Activated naive CD8-positive, alpha-beta T cell treated with anti-CD3 and anti-CD28 coated beads, Interleukin-2, amount 10 ng/mL, durations not matched to agents 7 days and 5 days (primary cell): Measurements from ENCODE around the gene CRAMP1. TPM values are rescaled to one million over a fixed set of nuclear protein-coding genes. Genes with fewer than 3 reads are reported as not detected.

Source experiments
- ATAC-seq: fragments of 150-1000 bp; cut with Tn5 transposase; one replicate; pipeline ENCODE4 v1.10.0; 2021; ENCODE audit warnings: low read depth, moderate library complexity
- POLR2A ChIA-PET: fragments of 350-600 bp; sonication (Branson Sonifier 250); formaldehyde crosslinking; loops from one replicate; lab custom pipeline; 2021; ENCODE audit warnings: antibody characterized with exemption; lab: Charles Lee
- DNase-seq: peaks from one replicate; pipeline ENCODE4 v3.0.0; 2021
- H3K27ac Mint-ChIP-seq: one replicate; pipeline ENCODE4 v1.8.0; 2022; ENCODE audit warnings: mild to moderate bottlenecking, mixed read lengths
- H3K27me3 Mint-ChIP-seq: one replicate; pipeline ENCODE4 v1.8.0; 2022; ENCODE audit warnings: mild to moderate bottlenecking, moderate library complexity, mixed read lengths
- H3K36me3 Mint-ChIP-seq: one replicate; pipeline ENCODE4 v1.8.0; 2021; ENCODE audit warnings: mild to moderate bottlenecking, mixed read lengths
- H3K4me1 Mint-ChIP-seq: one replicate; pipeline ENCODE4 v1.8.0; 2021; ENCODE audit warnings: mixed read lengths
- H3K4me3 Mint-ChIP-seq: one replicate; pipeline ENCODE4 v1.8.0; 2022; ENCODE audit warnings: mild to moderate bottlenecking, moderate library complexity, mixed read lengths
- H3K9me3 Mint-ChIP-seq: one replicate; pipeline ENCODE4 v1.8.0; 2021; ENCODE audit warnings: mixed read lengths
- total RNA-seq, 2 experiments: library from RNA; stranded (reverse); gene quantifications; one replicate each; pipeline ENCODE4 v1.2.3, GENCODE V29; 2021

The CRAMP1 gene
- total RNA-seq, 2 experiments from 2014 or later = 25.2 to 27.8 TPM

DNA sequence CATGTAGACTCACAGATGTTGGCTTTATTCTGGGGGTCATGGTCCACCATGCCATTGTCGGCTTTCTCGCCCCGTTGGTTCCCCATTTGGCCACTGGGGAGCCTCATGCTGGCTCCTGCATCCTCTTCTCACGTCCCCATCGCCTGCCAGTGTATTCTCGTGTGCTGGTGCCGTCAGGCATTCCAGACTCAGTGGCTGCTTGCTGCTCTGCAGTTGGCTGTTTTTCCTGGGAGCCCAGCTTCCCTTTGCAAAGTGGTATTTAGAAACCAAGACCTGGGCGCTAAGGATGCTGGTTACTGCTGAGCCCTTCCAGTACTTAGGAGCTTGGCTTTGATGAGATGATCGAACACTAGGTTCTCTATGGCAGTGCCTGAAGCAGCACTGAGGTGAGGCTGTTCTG lies 19.1 kb downstream of the CRAMP1 start:
- no peaks in the 10 kb centered on the region for H3K27me3 Mint-ChIP-seq
- ATAC-seq (no peak), DNase-seq (no peak)
- peaks cover 15% of the 10 kb centered on the region for H3K36me3 Mint-ChIP-seq
- H3K4me3 Mint-ChIP-seq = no peak overlapping the region
- POLR2A ChIA-PET = no interaction called here
- no peaks in the 10 kb centered on the region for H3K9me3 Mint-ChIP-seq
- peaks cover 3% of the 10 kb centered on the region for H3K4me1 Mint-ChIP-seq
- H3K27ac Mint-ChIP-seq = no peak overlapping the region

- no peak overlapping the region for H3K27ac Mint-ChIP-seq
- H3K9me3 Mint-ChIP-seq = no peaks in the 10 kb centered on the region
- no peak for ATAC-seq
- no peak overlapping the region for H3K4me3 Mint-ChIP-seq
- no peaks in the 10 kb centered on the region for H3K27me3 Mint-ChIP-seq
- POLR2A ChIA-PET = no interaction called here
- no peak for DNase-seq
- peaks cover 13% of the 10 kb centered on the region for H3K36me3 Mint-ChIP-seq
- H3K4me1 Mint-ChIP-seq = peaks cover 3% of the 10 kb centered on the region
These were observed 19.9 kb downstream of the CRAMP1 start for GRCh38 chr16:1631931-1632637.

DNA sequence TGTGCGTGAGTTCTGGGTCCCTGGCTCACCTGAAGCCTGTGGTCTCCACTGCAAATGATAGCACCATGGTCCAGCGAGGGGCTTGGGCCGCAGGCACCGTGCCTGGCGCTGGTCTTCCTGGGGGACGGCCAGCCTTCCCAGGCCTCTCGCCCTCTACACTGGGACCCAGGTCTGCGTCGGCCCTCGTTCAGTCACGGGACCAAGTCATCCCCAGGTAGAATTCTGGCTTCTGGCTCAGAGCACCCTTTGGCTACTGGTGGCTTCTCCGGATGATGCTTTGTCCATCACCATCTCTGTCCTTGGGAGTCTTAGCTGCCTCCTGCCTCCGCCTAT lies 20.4 kb downstream of the CRAMP1 start:
- H3K4me1 Mint-ChIP-seq = peaks cover 3% of the 10 kb centered on the region
- DNase-seq (no peak), ATAC-seq (no peak)
- H3K36me3 Mint-ChIP-seq = peaks cover 13% of the 10 kb centered on the region
- H3K9me3 Mint-ChIP-seq = no peaks in the 10 kb centered on the region
- no peaks in the 10 kb centered on the region for H3K27me3 Mint-ChIP-seq
- POLR2A ChIA-PET = no interaction called here
- H3K27ac Mint-ChIP-seq = no peak overlapping the region
- no peak overlapping the region for H3K4me3 Mint-ChIP-seq

DNA sequence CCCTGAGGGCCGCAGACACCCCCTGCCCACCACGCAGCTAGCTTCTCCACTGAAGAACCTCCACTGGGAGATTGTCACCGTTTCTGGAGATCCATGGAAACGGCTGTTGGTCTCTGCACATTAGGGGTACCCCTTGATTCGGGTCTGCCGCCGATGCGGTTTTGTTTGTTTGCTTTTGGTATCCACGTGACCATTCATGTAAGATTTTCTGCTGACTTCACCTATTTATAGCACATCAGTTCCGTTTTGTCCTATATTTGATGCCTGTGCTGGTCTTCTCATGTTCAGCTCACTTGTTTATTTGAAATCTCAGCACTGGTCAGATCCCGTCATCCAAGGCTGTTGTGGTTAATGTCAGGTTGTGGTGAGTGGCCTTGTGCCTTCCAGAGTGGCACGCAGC lies 21.1 kb downstream of the CRAMP1 start:
- no peak for DNase-seq
- Mint-ChIP-seq H3K27ac (no peak overlapping the region), H3K9me3 (no peaks in the 10 kb centered on the region), H3K27me3 (no peaks in the 10 kb centered on the region), H3K4me1 (peaks cover 3% of the 10 kb centered on the region), H3K36me3 (peaks cover 17% of the 10 kb centered on the region), H3K4me3 (no peak overlapping the region)
- POLR2A ChIA-PET = no interaction called here
- ATAC-seq = no peak

DNA sequence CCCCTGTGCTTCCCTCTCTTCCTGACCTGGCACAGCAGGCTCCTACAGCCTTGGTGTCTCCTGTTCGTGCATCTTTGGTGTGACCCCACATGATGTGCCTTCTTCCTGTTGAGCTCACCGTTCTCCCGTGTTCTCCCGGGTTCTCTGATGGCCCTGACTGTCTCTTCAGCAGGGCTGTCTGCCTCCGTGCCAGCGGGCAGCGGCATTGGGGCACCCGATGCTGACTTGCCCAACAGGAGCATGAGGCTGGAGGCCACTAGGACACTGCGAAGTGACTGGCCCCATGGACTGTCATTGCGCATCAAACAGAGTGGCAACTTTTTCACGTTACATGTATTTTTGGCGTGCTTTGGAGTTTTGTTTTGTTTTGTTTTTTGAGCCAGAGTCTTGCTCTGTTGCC lies 22.4 kb downstream of the CRAMP1 start:
- Mint-ChIP-seq H3K9me3 (no peaks in the 10 kb centered on the region), H3K27me3 (no peaks in the 10 kb centered on the region), H3K4me1 (peaks cover 3% of the 10 kb centered on the region), H3K27ac (no peak overlapping the region), H3K36me3 (peaks cover 17% of the 10 kb centered on the region), H3K4me3 (no peak overlapping the region)
- ATAC-seq (no peak), DNase-seq (no peak)
- POLR2A ChIA-PET = no interaction called here

GRCh38 chr16:1635070-1635469 lies 22.9 kb downstream of the CRAMP1 start:
- Mint-ChIP-seq H3K4me3 (no peak overlapping the region), H3K27me3 (no peaks in the 10 kb centered on the region), H3K9me3 (no peaks in the 10 kb centered on the region), H3K27ac (no peak overlapping the region), H3K36me3 (peaks cover 17% of the 10 kb centered on the region), H3K4me1 (peaks cover 3% of the 10 kb centered on the region)
- POLR2A ChIA-PET = no interaction called here
- DNase-seq (no peak), ATAC-seq (no peak)

DNA sequence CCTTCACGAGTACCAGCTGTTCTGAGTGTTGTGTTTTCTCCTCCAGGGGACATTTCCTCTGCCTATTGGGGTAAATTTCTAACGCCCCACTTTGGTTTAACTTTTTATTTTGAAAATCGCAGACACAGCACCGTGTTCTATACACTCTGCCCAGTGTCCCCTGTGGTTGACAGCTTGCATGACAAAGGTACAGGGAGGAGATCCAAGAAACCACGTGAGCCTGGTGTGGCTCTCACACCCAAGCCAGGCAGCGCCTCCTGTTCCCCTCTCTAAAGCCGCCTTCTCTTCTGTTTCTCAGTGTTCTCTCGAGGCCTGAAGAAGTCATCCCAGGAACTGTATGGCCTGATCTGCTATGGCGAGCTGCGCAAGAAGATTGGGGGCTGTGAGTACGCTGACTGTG lies 25.4 kb downstream of the CRAMP1 start:
- H3K27ac Mint-ChIP-seq = no peak overlapping the region
- peaks cover 1% of the 10 kb centered on the region for H3K4me1 Mint-ChIP-seq
- H3K4me3 Mint-ChIP-seq = no peak overlapping the region
- no peak for DNase-seq
- no peaks in the 10 kb centered on the region for H3K9me3 Mint-ChIP-seq
- no peak for ATAC-seq
- H3K27me3 Mint-ChIP-seq = no peaks in the 10 kb centered on the region
- POLR2A ChIA-PET = no interaction called here
- peaks cover 17% of the 10 kb centered on the region for H3K36me3 Mint-ChIP-seq

DNA sequence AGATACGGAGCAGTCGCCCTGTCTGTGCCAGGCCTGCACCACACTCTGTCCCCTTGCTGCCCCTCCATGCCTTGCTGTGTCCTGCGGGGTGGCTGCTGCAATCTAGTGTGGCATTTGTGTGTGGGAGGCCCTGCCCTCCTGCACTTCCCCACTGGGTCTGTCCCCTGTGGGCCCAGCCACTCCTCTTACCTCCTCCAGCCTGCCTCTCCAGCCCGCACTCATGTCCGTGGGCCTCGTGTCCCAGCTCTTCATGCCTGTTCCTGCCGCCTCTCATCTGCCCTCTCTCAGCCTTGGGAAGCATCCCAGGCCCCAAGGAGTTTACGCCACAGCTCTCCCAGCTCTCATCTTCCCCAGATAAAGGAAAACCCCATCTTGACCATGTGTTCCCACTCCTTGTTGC lies 26.6 kb downstream of the CRAMP1 start:
- H3K9me3 Mint-ChIP-seq = no peaks in the 10 kb centered on the region
- H3K27me3 Mint-ChIP-seq = no peaks in the 10 kb centered on the region
- peaks cover 1% of the 10 kb centered on the region for H3K4me1 Mint-ChIP-seq
- no peak for DNase-seq
- POLR2A ChIA-PET = no interaction called here
- H3K4me3 Mint-ChIP-seq = no peak overlapping the region
- H3K27ac Mint-ChIP-seq = peak overlapping the region; percentile 47
- no peak for ATAC-seq
- peaks cover 20% of the 10 kb centered on the region for H3K36me3 Mint-ChIP-seq

DNA sequence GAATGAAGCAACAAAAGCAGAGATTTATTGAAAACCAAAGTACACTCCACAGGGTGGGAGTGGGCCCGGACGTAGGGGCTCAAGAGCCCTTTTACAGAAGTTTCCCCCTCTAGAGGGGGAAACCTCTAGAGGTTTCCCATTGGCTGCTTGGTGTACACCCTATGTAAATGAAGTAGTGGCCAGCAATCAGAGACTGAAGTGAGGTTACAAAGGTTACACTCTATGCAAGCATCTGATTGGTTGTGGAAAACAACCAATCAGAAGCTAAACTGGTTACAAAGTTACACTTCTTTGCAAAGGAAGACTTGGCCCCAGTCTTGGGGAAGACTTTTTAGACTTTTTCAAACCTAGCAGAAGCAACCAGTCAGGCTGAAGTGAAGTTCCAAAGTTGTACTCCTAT lies 27.1 kb downstream of the CRAMP1 start:
- Mint-ChIP-seq H3K27me3 (no peaks in the 10 kb centered on the region), H3K4me3 (no peak overlapping the region), H3K4me1 (peaks cover 1% of the 10 kb centered on the region), H3K9me3 (no peaks in the 10 kb centered on the region), H3K36me3 (peaks cover 16% of the 10 kb centered on the region), H3K27ac (no peak overlapping the region)
- DNase-seq (no peak), ATAC-seq (no peak)
- POLR2A ChIA-PET = no interaction called here

DNA sequence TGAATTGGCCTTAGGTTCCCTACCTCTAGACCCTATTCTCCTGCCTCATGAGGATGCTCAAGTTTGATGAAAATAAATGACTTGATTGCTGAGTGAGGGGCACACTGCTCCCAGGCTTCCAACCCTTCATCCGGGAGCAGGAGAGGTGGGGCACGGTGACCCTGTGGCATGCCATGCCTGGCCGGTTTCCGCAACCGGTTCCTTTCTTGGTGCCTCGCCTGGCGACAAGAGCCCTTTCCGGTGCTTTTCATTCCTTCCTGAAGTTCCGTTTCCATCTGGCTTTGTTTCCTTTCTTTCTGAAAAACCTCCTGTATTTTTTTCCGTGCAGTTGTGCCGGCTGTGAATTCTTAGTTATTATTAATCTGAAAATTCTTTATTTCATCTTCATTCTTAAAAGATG lies 27.7 kb downstream of the CRAMP1 start:
- H3K27ac Mint-ChIP-seq = no peak overlapping the region
- no peaks in the 10 kb centered on the region for H3K9me3 Mint-ChIP-seq
- H3K4me3 Mint-ChIP-seq = no peak overlapping the region
- no peak for ATAC-seq
- peaks cover 1% of the 10 kb centered on the region for H3K4me1 Mint-ChIP-seq
- no peaks in the 10 kb centered on the region for H3K27me3 Mint-ChIP-seq
- peaks cover 15% of the 10 kb centered on the region for H3K36me3 Mint-ChIP-seq
- POLR2A ChIA-PET = no interaction called here
- DNase-seq = no peak

GRCh38 chr16:1640261-1640941 lies 28.2 kb downstream of the CRAMP1 start:
- Mint-ChIP-seq H3K27ac (no peak overlapping the region), H3K27me3 (no peaks in the 10 kb centered on the region), H3K4me1 (peaks cover 2% of the 10 kb centered on the region), H3K9me3 (no peaks in the 10 kb centered on the region), H3K4me3 (no peak overlapping the region), H3K36me3 (peaks cover 11% of the 10 kb centered on the region)
- POLR2A ChIA-PET = no interaction called here
- DNase-seq = no peak
- ATAC-seq = no peak

DNA sequence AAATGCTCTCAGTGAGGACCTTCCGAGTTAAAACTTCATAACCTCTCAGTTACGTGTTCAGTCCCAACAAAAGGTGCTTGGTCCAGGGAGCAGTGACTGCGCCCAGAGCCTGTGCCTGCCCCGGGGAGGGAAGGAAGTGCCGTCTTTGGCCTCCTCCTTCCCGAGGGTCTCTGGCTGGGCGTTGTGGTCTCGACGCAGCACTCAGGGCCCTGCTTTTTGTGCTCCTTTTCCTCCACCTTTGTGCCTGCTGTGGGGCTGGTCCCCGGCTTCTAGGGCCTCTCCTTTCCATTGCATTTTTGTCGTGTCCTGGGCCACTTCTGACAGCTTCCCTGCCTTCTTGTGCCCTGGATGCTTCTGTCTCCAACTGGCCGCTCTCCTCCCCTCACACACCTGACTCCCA lies 29.1 kb downstream of the CRAMP1 start:
- Mint-ChIP-seq H3K36me3 (peaks cover 11% of the 10 kb centered on the region), H3K27ac (no peak overlapping the region)

GRCh38 chr16:1642148-1642547 lies 30.0 kb downstream of the CRAMP1 start:
- no peaks in the 10 kb centered on the region for H3K27me3 Mint-ChIP-seq
- POLR2A ChIA-PET = no interaction called here

More for the DNA sequence above, 29.1 kb downstream of the CRAMP1 start:
- Mint-ChIP-seq H3K27me3 (no peaks in the 10 kb centered on the region), H3K4me3 (no peak overlapping the region), H3K4me1 (peaks cover 11% of the 10 kb centered on the region), H3K9me3 (no peaks in the 10 kb centered on the region)
- ATAC-seq (no peak), DNase-seq (no peak)
- POLR2A ChIA-PET = no interaction called here

GRCh38 chr16:1642753-1643152 lies 30.6 kb downstream of the CRAMP1 start:
- H3K9me3 Mint-ChIP-seq = no peaks in the 10 kb centered on the region
- POLR2A ChIA-PET = no interaction called here
- H3K4me1 Mint-ChIP-seq = peaks cover 16% of the 10 kb centered on the region
- ATAC-seq = no peak
- peaks cover 11% of the 10 kb centered on the region for H3K36me3 Mint-ChIP-seq
- DNase-seq = no peak
- H3K27me3 Mint-ChIP-seq = no peaks in the 10 kb centered on the region
- no peak overlapping the region for H3K4me3 Mint-ChIP-seq
- H3K27ac Mint-ChIP-seq = peak overlapping the region; percentile 52

More at GRCh38 chr16:1642148-1642547, 30.0 kb downstream of the CRAMP1 start:
- H3K9me3 Mint-ChIP-seq = no peaks in the 10 kb centered on the region
- peaks cover 11% of the 10 kb centered on the region for H3K36me3 Mint-ChIP-seq
- DNase-seq (no peak), ATAC-seq (no peak)
- H3K4me3 Mint-ChIP-seq = no peak overlapping the region
- peaks cover 16% of the 10 kb centered on the region for H3K4me1 Mint-ChIP-seq
- no peak overlapping the region for H3K27ac Mint-ChIP-seq
